GM10266 (cell line): Measurements from ENCODE around the gene RPH3AL.

Source experiments
- DNase-seq: peaks from one replicate; pipeline ENCODE4 v3.0.0; 2012; ENCODE audit errors: extremely low spot score
- TF ChIP-seq, protein P1 (sequence below): IDR thresholded peaks from 2 replicates; pipeline ENCODE4 v1.5.1; 2012; ENCODE audit warnings: mild to moderate bottlenecking, low read depth; ENCODE audit not compliant: control insufficient read depth, insufficient read depth; ENCODE audit errors: missing control alignments

RPH3AL gene

DNA sequence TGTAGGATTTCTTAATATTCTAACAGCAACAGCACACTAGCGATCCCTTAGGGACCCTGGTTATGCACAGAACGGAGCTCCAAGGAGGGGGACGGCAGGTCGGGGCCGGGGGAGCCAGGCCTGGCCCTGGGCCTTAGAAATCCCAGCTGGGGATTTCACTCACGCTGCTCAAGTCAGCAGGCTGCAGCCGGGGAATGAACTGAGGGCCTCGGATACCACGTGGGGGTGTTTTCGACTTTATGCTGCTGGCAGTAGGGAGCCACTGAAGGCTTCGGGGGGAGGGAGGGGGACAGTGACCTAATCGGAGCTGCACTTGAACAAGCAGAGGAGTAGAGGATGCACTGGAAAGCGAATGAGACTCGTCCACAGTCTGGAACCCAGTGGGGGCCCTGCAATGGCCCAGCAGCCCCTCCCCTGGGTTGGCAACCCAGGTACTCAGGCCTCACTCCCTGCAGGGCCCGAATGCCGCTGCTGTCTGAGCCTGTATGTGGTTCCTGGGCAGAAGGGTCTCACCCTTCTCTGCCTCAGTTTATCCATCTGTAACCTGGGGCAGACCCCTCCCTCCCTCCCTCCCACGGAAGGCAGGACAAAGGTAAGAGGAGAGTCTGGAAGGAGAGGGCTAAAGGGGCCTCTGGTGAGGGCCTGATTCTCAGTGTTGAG, 53.7 kb downstream of the RPH3AL start:
- TF ChIP-seq, protein P1, sequence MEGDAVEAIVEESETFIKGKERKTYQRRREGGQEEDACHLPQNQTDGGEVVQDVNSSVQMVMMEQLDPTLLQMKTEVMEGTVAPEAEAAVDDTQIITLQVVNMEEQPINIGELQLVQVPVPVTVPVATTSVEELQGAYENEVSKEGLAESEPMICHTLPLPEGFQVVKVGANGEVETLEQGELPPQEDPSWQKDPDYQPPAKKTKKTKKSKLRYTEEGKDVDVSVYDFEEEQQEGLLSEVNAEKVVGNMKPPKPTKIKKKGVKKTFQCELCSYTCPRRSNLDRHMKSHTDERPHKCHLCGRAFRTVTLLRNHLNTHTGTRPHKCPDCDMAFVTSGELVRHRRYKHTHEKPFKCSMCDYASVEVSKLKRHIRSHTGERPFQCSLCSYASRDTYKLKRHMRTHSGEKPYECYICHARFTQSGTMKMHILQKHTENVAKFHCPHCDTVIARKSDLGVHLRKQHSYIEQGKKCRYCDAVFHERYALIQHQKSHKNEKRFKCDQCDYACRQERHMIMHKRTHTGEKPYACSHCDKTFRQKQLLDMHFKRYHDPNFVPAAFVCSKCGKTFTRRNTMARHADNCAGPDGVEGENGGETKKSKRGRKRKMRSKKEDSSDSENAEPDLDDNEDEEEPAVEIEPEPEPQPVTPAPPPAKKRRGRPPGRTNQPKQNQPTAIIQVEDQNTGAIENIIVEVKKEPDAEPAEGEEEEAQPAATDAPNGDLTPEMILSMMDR = no peak
- DNase-seq = no peak

DNA sequence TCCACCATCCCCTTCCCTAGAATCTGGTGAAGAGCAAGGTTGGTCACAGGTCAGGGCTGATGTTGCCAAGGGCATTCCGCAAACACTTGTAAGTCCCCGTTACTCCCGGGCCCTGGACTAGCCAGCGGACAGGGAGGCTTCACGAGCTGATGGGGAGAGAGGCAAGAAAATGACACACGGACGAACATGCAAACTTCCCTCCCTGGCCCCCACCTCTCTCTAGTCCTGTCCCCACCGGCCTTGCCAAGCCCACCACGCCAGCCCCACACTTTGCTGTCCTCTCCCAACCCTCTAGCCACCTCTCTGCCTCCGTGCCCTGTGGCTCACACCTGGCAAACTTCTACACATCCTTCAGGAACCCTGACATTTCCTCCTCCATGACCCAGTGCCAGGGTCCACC, 54.8 kb downstream of the RPH3AL start:
- TF ChIP-seq, protein P1 = no peak
- DNase-seq = no peak

DNA sequence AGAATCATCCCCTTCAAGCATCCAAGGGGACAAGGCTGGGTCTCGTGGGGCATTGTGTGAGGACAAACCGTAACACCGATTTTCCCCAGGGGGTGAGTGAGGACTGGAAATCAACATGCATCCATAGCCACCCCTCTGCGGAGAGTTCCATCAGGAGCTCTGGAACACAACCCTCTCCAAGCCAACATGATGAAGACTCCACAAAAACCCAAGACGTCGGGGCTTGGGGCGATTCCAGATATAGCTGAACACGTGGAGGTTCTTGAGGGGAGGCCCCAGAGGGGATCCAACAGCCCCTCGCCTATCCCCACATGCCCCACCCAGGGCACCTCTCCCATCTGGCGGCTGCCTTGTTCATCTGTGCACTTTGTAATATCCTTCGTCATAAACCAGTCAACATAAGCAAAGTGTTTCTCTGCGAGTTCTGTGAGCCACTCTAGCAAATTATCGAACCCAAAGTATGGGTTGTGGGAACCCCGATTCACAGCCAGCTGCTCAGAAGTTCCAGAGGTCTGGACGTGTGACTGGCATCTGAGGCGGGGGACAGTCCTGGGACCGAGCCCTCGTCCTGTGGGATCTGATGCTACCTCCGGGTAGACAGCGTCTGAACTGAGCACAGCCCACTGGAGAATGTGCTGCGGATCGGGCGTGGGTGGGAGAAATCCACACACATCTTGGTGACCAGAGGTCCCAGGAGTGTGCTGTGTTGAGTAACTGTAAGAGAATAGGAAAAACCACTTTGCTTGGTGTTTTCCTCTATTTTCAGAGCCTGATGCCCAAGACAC, 55.5 kb downstream of the RPH3AL start:
- no peak for DNase-seq
- TF ChIP-seq, protein P1 = no peak

DNA sequence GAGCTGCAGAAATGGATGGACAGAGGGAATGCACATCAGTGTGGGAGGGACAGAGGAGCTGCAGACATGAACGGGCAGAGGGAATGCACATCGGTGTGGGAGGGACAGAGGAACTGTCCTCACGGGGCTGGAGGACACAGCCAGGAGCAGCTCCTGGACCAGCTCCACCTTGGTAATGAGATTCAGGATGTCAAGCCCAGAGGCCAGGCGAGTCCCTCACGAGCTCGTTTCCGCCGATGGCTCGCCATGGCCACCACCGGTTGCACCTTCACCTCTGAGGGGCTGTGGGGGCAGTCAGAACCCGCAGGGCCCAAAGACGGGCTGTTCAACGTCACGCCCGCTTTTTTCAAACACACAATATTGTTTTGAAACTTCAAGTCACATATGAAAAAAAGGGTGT, 56.2 kb downstream of the RPH3AL start:
- DNase-seq = no peak
- TF ChIP-seq, protein P1 = no peak

DNA sequence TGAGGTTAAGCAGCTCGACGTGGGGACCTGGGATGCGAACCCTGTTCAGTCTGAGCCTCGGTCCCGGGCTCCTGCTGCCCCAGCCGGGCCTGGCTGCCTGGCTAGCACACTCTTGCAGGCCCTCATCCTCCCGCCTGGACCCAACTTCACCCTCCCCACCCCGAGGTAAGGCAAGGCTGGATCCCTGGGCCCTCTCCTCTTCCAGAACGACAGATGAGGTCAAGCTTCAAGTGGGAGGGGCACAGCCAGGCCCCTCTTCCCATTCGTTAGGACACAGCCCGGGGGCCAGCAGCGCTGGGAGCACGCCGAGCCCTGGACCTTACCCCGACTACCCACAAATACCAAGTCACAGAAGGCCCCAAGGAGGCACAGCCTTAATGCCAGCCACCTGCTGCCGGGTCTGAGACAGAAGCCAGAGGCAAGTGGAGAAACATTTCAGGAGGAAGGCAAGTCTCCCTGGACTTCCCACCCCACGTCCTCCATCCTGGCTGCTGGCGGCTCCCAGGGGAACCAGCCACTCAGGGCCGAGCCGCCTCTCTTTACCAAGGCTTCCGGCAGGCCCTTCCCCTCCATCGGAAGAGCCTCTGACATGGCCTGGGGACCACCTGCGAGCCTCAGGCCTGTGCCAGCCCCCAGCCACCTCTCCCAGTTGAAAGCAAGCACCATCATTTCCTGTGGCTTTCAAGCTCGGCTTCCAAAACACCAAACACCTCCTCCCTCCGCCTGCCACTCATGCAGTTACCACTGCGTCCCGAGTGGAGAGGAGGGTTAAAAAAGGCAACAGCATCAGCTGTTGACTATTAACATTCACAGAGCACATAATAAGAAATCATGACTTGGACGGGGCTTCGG, 59.9 kb downstream of the RPH3AL start:
- no peak for DNase-seq
- TF ChIP-seq, protein P1 = no peak

DNA sequence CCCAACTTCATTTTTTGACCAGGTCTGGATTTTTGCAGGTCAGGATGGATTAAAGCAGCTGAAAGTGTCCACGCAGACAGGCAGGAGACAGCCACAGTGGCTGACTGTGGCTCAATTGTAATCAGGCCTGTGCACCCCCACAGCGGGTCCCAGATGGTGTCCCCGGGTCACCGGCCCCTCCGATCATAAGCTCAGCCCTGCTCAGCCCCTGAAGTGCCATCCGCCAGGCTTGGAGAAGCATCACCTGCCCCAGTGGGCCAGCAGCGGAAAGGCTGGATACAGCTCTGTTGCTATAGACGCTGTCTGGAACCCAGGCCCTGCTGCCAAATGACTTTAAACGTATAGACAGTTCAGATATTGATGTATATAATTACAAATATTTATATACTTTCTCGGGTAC, 60.6 kb downstream of the RPH3AL start:
- TF ChIP-seq, protein P1 = no peak
- no peak for DNase-seq
